Sigmoid colon (tissue), 7 donors: Measurements from ENCODE around the gene RPP14. TPM values are rescaled to one million over a fixed set of nuclear protein-coding genes. Genes with fewer than 3 reads are reported as not detected.

ENCODE experiments used
- DNase-seq: peaks from one replicate; pipeline ENCODE4 v3.0.0-alpha.2; 2019
- H3K27ac ChIP-seq, 4 donors: fragments of 200-600 bp; sonication (generic); one replicate each; pipeline ENCODE4 v1.5.1; 2016 to 2019; ENCODE audit warnings: mild to moderate bottlenecking in 1 of 4
- H3K27me3 ChIP-seq, 3 donors: fragments of 200-600 bp; sonication (generic); one replicate each; pipeline ENCODE4 v1.5.1; 2019; ENCODE audit warnings: mild to moderate bottlenecking in 1 of 3
- H3K36me3 ChIP-seq, 4 donors: fragments of 200-600 bp; sonication (generic); one replicate each; pipeline ENCODE4 v1.5.1; 2016 to 2019
- H3K4me1 ChIP-seq, 4 donors: fragments of 200-600 bp; sonication (generic); one replicate each; pipeline ENCODE4 v1.5.1; 2017 to 2019
- H3K4me3 ChIP-seq, 4 donors: fragments of 200-600 bp; sonication (generic); one replicate each; pipeline ENCODE4 v1.5.1; 2017 to 2019; ENCODE audit warnings: mild to moderate bottlenecking in 2 of 4, moderate library complexity in 1 of 4
- H3K9me3 ChIP-seq, 4 donors: fragments of 200-600 bp in 3 of 4; sonication (generic) in 3 of 4; one replicate each; pipeline versions ENCODE4 v1.5.1 to v1.6.1; 2013 to 2019
- EP300 ChIP-seq, 4 donors: sonication (generic); formaldehyde crosslinking; IDR thresholded peaks; one replicate each; pipeline ENCODE4 v1.6.1; 2017; ENCODE audit warnings: antibody characterized with exemption in 4 of 4
- POLR2A ChIP-seq, 2 donors: fragments of 450-650 bp; IDR thresholded peaks; one replicate each; pipeline ENCODE4 v1.6.1; 2016; ENCODE audit warnings: antibody characterized with exemption in 2 of 2, mild to moderate bottlenecking in 2 of 2, moderate library complexity in 2 of 2
- POLR2AphosphoS5 ChIP-seq, 4 donors: sonication (generic); formaldehyde crosslinking; IDR thresholded peaks; one replicate each; pipeline ENCODE4 v1.6.1; 2017; ENCODE audit warnings: antibody characterized with exemption in 4 of 4
- WGBS, 2 donors: extraction: QIAGEN DNeasy Blood & Tissue Kit; methylation state at CpG; one replicate each; pipeline ENCODE4 v1.1.7; 2013; 5-methylcytosine and 5-hydroxymethylcytosine counted together
- intact Hi-C: fragments of 100-400 bp; cut with DNase I; formaldehyde crosslinking; loops from one replicate; pipeline ENCODE4 v1.15.1; 2023
- polyA plus RNA-seq, 3 donors: library from polyadenylated mRNA; stranded (reverse); fragments of 200-250 nt; gene quantifications; one replicate each; pipeline ENCODE4 v1.2.3, GENCODE V29; 2013
- total RNA-seq, 4 donors: library from RNA; depleted of rRNA; stranded (reverse); fragments of >200 nt; gene quantifications; one replicate each; pipeline ENCODE4 v1.1.0, GENCODE V29; 2016
- TF ChIP-seq, protein P1 (sequence below), 4 experiments: fragments of 450-650 bp in 3 of 4; fragments of 200-600 bp in 1 of 4; IDR thresholded peaks; one replicate each; pipeline ENCODE4 v1.5.1; 2016 to 2019; ENCODE audit warnings: antibody characterized with exemption in 4 of 4, mild to moderate bottlenecking in 3 of 4, moderate library complexity in 2 of 4
- donor health status: healthy with polysubstance abuse.
- donor health status: Bipolar disorder and iron deficiency.
- donor health status: healthy.

Gene RPP14
- total and polyA plus RNA-seq, 7 donors, result 10.8 to 16.7 (median 14.5) TPM

DNA sequence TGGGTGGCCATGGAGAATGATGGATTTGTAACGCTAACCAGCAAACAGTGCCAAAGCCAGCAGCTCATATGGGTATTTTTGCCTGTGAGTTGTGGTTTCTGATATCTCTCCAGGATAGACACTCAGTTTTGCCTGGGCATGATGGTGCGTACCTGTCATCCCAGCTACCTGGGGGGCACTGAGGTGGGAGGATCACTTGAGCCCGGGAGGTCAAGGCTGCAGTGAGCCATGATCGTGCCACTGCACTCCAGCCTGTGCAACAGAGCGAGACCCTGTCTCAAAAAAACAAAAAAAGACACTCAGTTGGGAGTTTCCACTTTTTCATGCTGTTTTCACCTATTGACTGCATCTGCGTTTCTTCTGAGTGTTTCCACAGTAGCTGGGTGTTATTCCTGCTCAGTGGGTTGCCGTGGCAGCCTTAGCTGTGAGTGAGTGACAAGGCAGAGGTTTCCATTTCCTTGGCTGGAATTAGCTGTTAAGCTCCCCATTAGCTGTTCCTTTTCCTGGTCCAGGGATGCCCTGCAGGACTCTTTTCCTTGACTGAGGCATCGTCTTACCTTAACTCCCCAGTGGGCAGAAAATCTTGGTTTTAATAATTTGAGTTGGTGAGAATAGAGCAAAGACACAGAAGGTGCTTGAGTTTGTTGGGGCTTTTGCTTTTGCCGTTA lies 14.2 kb upstream of the RPP14 start:
- intact Hi-C loops, result no loop called here
- no peak for DNase-seq

DNA sequence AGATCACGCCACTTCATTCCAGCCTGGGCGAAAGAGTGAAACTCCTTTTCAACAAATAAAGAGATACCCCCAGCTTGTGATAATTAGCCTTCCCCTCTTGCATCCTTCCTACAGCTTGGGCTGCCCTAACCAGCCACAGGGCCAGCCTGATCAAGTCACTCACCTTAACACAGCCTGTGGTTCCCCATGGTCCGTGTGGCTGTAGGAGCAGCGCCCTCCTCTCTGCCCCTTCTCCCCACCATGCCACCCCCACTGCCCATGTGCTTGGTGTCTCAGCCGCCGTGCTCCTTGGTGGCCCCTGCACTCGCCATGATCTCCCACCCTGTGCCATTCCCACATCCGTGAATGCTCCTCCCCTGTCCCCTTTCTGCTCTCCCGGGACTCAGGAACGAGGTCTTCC lies 13.2 kb upstream of the RPP14 start:
- Histone ChIP-seq H3K36me3 (peaks cover 0 to 13% (median 0%) of the 10 kb centered on the region in 4 donors), H3K4me1 (no peaks in the 10 kb centered on the region), H3K27me3 (no peaks in the 10 kb centered on the region), H3K4me3 (no peak overlapping the region), H3K9me3 (no peaks in the 10 kb centered on the region), H3K27ac (no peak overlapping the region)
- intact Hi-C loops, result no loop called here
- TF ChIP-seq, protein P1, sequence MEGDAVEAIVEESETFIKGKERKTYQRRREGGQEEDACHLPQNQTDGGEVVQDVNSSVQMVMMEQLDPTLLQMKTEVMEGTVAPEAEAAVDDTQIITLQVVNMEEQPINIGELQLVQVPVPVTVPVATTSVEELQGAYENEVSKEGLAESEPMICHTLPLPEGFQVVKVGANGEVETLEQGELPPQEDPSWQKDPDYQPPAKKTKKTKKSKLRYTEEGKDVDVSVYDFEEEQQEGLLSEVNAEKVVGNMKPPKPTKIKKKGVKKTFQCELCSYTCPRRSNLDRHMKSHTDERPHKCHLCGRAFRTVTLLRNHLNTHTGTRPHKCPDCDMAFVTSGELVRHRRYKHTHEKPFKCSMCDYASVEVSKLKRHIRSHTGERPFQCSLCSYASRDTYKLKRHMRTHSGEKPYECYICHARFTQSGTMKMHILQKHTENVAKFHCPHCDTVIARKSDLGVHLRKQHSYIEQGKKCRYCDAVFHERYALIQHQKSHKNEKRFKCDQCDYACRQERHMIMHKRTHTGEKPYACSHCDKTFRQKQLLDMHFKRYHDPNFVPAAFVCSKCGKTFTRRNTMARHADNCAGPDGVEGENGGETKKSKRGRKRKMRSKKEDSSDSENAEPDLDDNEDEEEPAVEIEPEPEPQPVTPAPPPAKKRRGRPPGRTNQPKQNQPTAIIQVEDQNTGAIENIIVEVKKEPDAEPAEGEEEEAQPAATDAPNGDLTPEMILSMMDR (IDR thresholded peaks at IDR 0.05), result no peak
- TF ChIP-seq POLR2A (IDR thresholded peaks at IDR 0.05), result no peak
- TF ChIP-seq EP300 (IDR thresholded peaks at IDR 0.05), result no peak
- no peak for TF ChIP-seq POLR2AphosphoS5 (IDR thresholded peaks at IDR 0.05)
- no peak for DNase-seq
- WGBS, 2 donors, result 90 to 98% methylated on average over 10 of the region's 10 CpGs

More for the DNA sequence above, 14.2 kb upstream of the RPP14 start:
- WGBS, 2 donors, result 82 to 97% methylated on average over 9 of the region's 9 CpGs
- no peaks in the 10 kb centered on the region for H3K27me3 ChIP-seq
- H3K9me3 ChIP-seq, result no peaks in the 10 kb centered on the region
- H3K4me3 ChIP-seq, result no peak overlapping the region
- peaks cover 0 to 23% (median 3%) of the 10 kb centered on the region in 4 donors for H3K36me3 ChIP-seq
- TF ChIP-seq, protein P1 (IDR thresholded peaks at IDR 0.05), result no peak
- TF ChIP-seq POLR2AphosphoS5 (IDR thresholded peaks at IDR 0.05), result no peak
- TF ChIP-seq EP300 (IDR thresholded peaks at IDR 0.05), result no peak
- no peak for TF ChIP-seq POLR2A (IDR thresholded peaks at IDR 0.05)
- H3K4me1 ChIP-seq, result no peaks in the 10 kb centered on the region
- H3K27ac ChIP-seq, result no peak overlapping the region

DNA sequence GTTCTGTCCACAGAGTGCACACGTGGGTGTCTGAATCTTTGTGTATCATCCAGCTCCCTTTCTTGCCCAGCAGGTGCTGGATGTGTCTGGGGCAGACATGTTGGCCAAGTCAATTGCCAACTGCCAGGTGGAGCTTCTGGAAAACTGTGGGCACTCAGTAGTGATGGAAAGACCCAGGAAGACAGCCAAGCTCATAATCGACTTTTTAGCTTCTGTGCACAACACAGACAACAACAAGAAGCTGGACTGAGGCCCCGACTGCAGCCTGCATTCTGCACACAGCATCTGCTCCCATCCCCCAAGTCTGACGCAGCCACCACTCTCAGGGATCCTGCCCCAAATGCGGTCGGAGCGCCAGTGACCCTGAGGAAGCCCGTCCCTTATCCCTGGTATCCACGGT lies 12.5 kb upstream of the RPP14 start:
- no peak overlapping the region for H3K4me3 ChIP-seq
- TF ChIP-seq, protein P1 (IDR thresholded peaks at IDR 0.05), result no peak
- TF ChIP-seq POLR2A (IDR thresholded peaks at IDR 0.05) (no peak), POLR2AphosphoS5 (IDR thresholded peaks at IDR 0.05) (no peak), EP300 (IDR thresholded peaks at IDR 0.05) (no peak)
- 84% methylated on average over 9 of the region's 9 CpGs for WGBS, 2 donors
- intact Hi-C loops, result no loop called here
- H3K27ac ChIP-seq, result no peak overlapping the region
- H3K36me3 ChIP-seq, result peaks cover 0 to 11% (median 0%) of the 10 kb centered on the region in 4 donors
- no peaks in the 10 kb centered on the region for H3K4me1 ChIP-seq
- no peaks in the 10 kb centered on the region for H3K9me3 ChIP-seq
- no peaks in the 10 kb centered on the region for H3K27me3 ChIP-seq
- DNase-seq, result no peak

- Histone ChIP-seq H3K4me1 (peaks cover 0 to 3% (median 1%) of the 10 kb centered on the region in 4 donors), H3K4me3 (no peak overlapping the region), H3K27me3 (no peaks in the 10 kb centered on the region), H3K27ac (no peak overlapping the region), H3K9me3 (no peaks in the 10 kb centered on the region), H3K36me3 (peaks cover 0 to 7% (median 0%) of the 10 kb centered on the region in 4 donors)
- DNase-seq, result no peak
- intact Hi-C loops, result no loop called here
- TF ChIP-seq EP300 (IDR thresholded peaks at IDR 0.05) (no peak), POLR2A (IDR thresholded peaks at IDR 0.05) (no peak)
- 80 to 81% methylated on average over 5 of the region's 5 CpGs for WGBS, 2 donors
Observed at GRCh38 chr3:58296269-58296668, 9.8 kb upstream of the RPP14 start.

DNA sequence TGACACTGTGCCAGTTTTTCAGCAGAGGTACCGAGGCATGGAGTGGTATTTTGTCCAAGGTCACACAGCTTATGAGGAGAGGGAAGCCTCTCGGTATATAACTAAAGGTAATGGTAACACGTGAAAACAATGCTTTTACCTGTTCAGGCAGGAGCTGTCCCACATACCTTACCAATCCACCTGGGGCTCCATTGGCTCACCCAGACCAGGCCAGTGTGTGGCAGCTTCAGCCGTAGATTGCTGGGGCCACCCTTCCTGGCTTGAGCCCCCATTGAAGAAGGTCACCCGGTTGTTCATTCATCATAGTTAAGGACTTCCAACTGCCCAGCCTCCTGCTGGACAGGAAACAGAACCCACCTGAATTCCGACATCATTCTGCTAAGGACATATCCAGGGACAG lies 9.2 kb upstream of the RPP14 start:
- 83 to 87% methylated on average over 6 of the region's 6 CpGs for WGBS, 2 donors
- no peak overlapping the region for H3K4me3 ChIP-seq
- peaks cover 0 to 3% (median 1%) of the 10 kb centered on the region in 4 donors for H3K4me1 ChIP-seq
- no peaks in the 10 kb centered on the region for H3K27me3 ChIP-seq
- no peak overlapping the region for H3K27ac ChIP-seq
- H3K9me3 ChIP-seq, result no peaks in the 10 kb centered on the region
- H3K36me3 ChIP-seq, result peaks cover 0 to 7% (median 0%) of the 10 kb centered on the region in 4 donors
- no peak for TF ChIP-seq EP300 (IDR thresholded peaks at IDR 0.05)
- TF ChIP-seq, protein P1 (IDR thresholded peaks at IDR 0.05), result no peak
- TF ChIP-seq POLR2AphosphoS5 (IDR thresholded peaks at IDR 0.05), result no peak
- TF ChIP-seq POLR2A (IDR thresholded peaks at IDR 0.05), result no peak
- intact Hi-C loops, result no loop called here
- no peak for DNase-seq
